Small intestine (tissue), 16 donors: ENCODE data around the gene GAL. TPM values are rescaled to one million over a fixed set of nuclear protein-coding genes. Genes with fewer than 3 reads are reported as not detected.
"Not testable (repeated sequence)": the region's sequence is repeated elsewhere in the genome, so short reads cannot be mapped to it uniquely, and the experiment has no call there.

ENCODE experiments used
- DNase-seq, 2 donors: peaks; one replicate each; pipeline versions ENCODE4 v3.0.0 to v3.0.0-alpha.2; 2013
- FAIRE-seq: peaks from 2 replicates; lab custom pipeline; 2012; peaks lifted over from hg19 to GRCh38; lab: Jason Lieb, UNC
- H3K27ac ChIP-seq, 3 donors: one replicate each; pipeline ENCODE4 v1.5.1; 2013; ENCODE audit warnings: low read length in 2 of 3, mild to moderate bottlenecking in 2 of 3, control low read depth in 1 of 3, inconsistent platforms in 1 of 3, low read depth in 1 of 3, moderate library complexity in 1 of 3
- H3K27me3 ChIP-seq, 3 donors: one replicate each; pipeline ENCODE4 v1.6.1; 2013; ENCODE audit warnings: low read length in 3 of 3, inconsistent platforms in 1 of 3; ENCODE audit not compliant: control insufficient read depth in 3 of 3, insufficient read depth in 3 of 3
- H3K36me3 ChIP-seq, 3 donors: one replicate each; pipeline ENCODE4 v1.6.1; 2013; ENCODE audit warnings: low read length in 3 of 3, inconsistent platforms in 1 of 3, low read depth in 1 of 3, mild to moderate bottlenecking in 1 of 3, moderate library complexity in 1 of 3; ENCODE audit not compliant: control insufficient read depth in 3 of 3, insufficient read depth in 2 of 3
- H3K4me1 ChIP-seq, 3 donors: one replicate each; pipeline ENCODE4 v1.6.1; 2013; ENCODE audit warnings: low read length in 2 of 3, inconsistent platforms in 1 of 3, low read depth in 1 of 3, mild to moderate bottlenecking in 1 of 3, moderate library complexity in 1 of 3; ENCODE audit not compliant: control insufficient read depth in 3 of 3, insufficient read depth in 2 of 3
- H3K4me3 ChIP-seq, 3 donors: one replicate each; pipeline ENCODE4 v1.5.1; 2013; ENCODE audit warnings: low read length in 3 of 3, control low read depth in 1 of 3, inconsistent platforms in 1 of 3, low read depth in 1 of 3, mild to moderate bottlenecking in 1 of 3, moderate library complexity in 1 of 3
- H3K9me3 ChIP-seq, 2 donors: one replicate each; pipeline ENCODE4 v1.6.1; 2013; ENCODE audit warnings: low read depth in 1 of 2, low read length in 1 of 2; ENCODE audit not compliant: control insufficient read depth in 2 of 2, insufficient read depth in 1 of 2
- WGBS, 3 donors: extraction: QIAGEN DNeasy Blood & Tissue Kit; methylation state at CpG; one replicate each; pipeline ENCODE4 v1.1.7; 2013; 5-methylcytosine and 5-hydroxymethylcytosine counted together
- long read RNA-seq, 10 donors: transcript quantifications; one replicate each; lab custom pipeline, GENCODE V29; 2026
- polyA plus RNA-seq, 4 donors: library from polyadenylated mRNA; stranded (reverse) in 3 of 4; unstranded in 1 of 4; fragments of 200-250 nt in 3 of 4; fragments of 120-200 nt in 1 of 4; gene quantifications; one replicate each; pipeline versions ENCODE4 v1.2.1 to v1.2.3, GENCODE V29; 2013
- donor health status: healthy with polysubstance abuse.
- donor health status: control.
- donor health status: control.
- donor health status: Bipolar disorder and iron deficiency.
- donor health status: healthy.

GAL gene
- 10 to 100 TPM in 1 of 4 donors, 1 to 10 TPM in 1, not detected in 2; 3.8 to 11.9 TPM for polyA plus RNA-seq
- long read RNA-seq, donor 1, transcript GAL-201 (6 exons, 818 nt), result major isoform, 14 of 19 reads
- long read RNA-seq, donor 1, partial matches to known transcripts, result 5 of 19 reads
- long read RNA-seq, donor 1, other reads (novel, unspliced or antisense), result 0 of 19 reads
- long read RNA-seq, donor 2, transcript GAL-201 (6 exons, 818 nt), result major isoform, 8 of 8 reads
- long read RNA-seq, donor 2, partial matches to known transcripts, result 0 of 8 reads
- long read RNA-seq, donor 2, other reads (novel, unspliced or antisense), result 0 of 8 reads
- long read RNA-seq, donor 3, transcript GAL-201 (6 exons, 818 nt), result major isoform, 13 of 13 reads
- long read RNA-seq, donor 3, partial matches to known transcripts, result 0 of 13 reads
- long read RNA-seq, donor 3, other reads (novel, unspliced or antisense), result 0 of 13 reads
- long read RNA-seq, donor 4, partial matches to known transcripts, result 0 of 1 reads
- long read RNA-seq, donor 4, other reads (novel, unspliced or antisense), result 0 of 1 reads
- long read RNA-seq, donor 5, partial matches to known transcripts, result 0 of 2 reads
- long read RNA-seq, donor 5, other reads (novel, unspliced or antisense), result 0 of 2 reads
- long read RNA-seq, donor 6, transcript GAL-201 (6 exons, 818 nt), result major isoform, 13 of 13 reads
- long read RNA-seq, donor 6, partial matches to known transcripts, result 0 of 13 reads
- long read RNA-seq, donor 6, other reads (novel, unspliced or antisense), result 0 of 13 reads
- long read RNA-seq, donor 7, result 0 reads
- long read RNA-seq, donor 8, result 0 reads
- long read RNA-seq, donor 9, partial matches to known transcripts, result 0 of 4 reads
- long read RNA-seq, donor 9, other reads (novel, unspliced or antisense), result 0 of 4 reads
- long read RNA-seq, donor 10, transcript GAL-201 (6 exons, 818 nt), result major isoform, 34 of 43 reads
- long read RNA-seq, donor 10, partial matches to known transcripts, result 9 of 43 reads
- long read RNA-seq, donor 10, other reads (novel, unspliced or antisense), result 0 of 43 reads

DNA sequence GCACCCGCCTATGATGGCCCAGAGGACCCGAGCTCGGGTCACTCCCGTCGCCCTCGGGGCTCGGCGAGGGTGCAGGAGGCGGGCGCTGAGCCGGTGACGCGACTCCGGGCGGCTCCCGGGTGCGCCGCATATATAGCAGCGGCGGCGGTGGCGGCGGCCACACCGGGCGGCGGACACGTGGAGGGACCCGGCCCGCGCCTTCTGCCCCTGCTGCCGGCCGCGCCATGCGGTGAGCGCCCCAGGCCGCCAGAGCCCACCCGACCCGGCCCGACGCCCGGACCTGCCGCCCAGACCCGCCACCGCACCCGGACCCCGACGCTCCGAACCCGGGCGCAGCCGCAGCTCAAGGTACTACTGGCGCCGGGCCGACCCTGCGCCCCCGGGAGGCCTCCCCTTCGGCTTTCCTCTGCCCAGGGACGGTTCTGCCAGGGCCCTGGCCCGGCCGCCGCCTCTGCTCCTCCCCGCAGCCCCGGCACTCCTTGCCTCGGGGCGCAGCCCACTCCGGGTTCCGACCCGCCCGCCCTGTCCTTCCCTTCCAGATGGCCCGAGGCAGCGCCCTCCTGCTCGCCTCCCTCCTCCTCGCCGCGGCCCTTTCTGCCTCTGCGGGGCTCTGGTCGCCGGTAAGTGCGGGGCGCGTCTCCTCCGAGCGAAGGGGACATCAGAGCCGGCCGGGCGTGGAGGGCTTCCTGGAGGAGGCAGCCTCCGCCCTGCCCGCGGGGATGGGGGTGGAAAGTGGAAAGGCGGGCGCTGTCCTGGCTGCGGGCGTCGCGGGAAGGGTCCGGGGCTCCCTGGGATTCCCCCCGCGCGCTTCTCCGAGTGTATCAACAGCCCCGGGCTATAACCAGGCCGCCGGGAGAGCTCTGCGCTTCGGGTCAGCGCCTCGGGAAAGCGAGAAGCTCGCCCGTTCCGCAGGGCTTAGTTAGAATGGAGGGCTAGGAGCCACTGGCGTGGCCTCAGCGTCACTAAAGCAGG lies at the start of gene GAL:
TSS of gene GAL (plus strand) at position 160 of the 972 bp plus-strand sequence. CDS start at position 540, 380 bp downstream.
- H3K9me3 ChIP-seq, result no peaks in the 10 kb centered on the region
- DNase-seq, result peak in 1 of 2 donors; percentile 56
- H3K4me1 ChIP-seq, result peaks cover 0 to 14% (median 0%) of the 10 kb centered on the region in 3 donors
- no peak within 1 kb of the TSS for H3K27ac ChIP-seq
- peak within 1 kb of the TSS in 2 of 3 donors; percentile 10 to 26 for H3K4me3 ChIP-seq
- FAIRE-seq, result no peak
- 5 to 12% (median 11%) methylated on average over 64 to 113 of the region's 113 CpGs for WGBS, 3 donors
- peaks cover 0 to 40% (median 30%) of the 10 kb centered on the region in 3 donors for H3K27me3 ChIP-seq
- H3K36me3 ChIP-seq, result no peaks in the 10 kb centered on the region

- DNase-seq, H3K9me3 ChIP-seq, FAIRE-seq, H3K4me1 ChIP-seq, H3K36me3 ChIP-seq, H3K27me3 ChIP-seq, H3K27ac ChIP-seq, H3K4me3 ChIP-seq: not testable (repeated sequence)
- WGBS, 3 donors, result 38 to 62% (median 43%) methylated on average over 7 of the region's 7 CpGs
Observed at GRCh38 chr11:68634606-68635005, 49.7 kb upstream of the GAL start.

DNA sequence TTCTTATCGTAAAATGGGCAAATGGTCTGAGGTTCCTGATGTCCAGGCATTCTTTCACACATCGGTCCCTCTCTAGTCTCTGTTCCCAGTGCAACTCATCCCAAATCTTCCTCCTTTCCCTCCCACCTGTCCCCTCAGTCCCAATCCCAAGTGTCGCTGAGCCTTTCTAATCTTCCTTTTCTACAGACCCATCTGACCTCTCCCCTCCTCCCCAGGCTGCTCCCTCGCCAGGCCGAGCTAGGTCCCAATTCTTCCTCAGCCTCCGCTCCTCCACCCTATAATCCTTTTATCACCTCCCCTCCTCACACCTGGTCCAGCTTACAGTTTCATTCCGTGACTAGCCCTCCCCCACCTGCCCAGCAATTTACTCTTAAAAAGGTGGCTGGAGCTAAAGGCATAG lies 49.2 kb upstream of the GAL start:
- not testable (repeated sequence) for H3K9me3 ChIP-seq, H3K36me3 ChIP-seq, H3K4me1 ChIP-seq, H3K27ac ChIP-seq, H3K4me3 ChIP-seq, DNase-seq, H3K27me3 ChIP-seq, FAIRE-seq
- WGBS, 3 donors, result 46 to 65% (median 53%) methylated on average over 6 of the region's 7 CpGs

DNA sequence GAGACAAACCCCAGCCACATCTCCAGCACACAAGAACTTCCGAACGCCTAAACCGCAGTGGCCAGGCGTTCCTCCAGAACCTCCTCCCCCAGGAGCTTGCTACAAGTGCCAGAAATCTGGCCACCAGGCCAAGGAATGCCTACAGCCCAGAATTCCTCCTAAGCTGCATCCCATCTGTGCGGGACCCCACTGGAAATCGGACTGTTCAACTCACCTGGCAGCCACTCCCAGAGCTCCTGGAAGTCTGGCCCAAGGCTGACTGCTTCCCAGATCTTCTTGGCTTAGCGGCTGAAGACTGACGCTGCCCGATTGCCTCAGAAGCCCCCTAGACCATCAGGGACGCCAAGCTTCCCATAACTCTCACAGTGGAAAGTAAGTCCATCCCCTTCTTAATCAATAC lies 48.5 kb upstream of the GAL start:
- H3K27me3 ChIP-seq, H3K9me3 ChIP-seq, H3K4me1 ChIP-seq, H3K4me3 ChIP-seq, H3K36me3 ChIP-seq, FAIRE-seq, DNase-seq, H3K27ac ChIP-seq: not testable (repeated sequence)
- 79 to 82% (median 81%) methylated on average over 6 to 10 of the region's 10 CpGs for WGBS, 3 donors

GRCh38 chr11:68639322-68639721 lies 45.0 kb upstream of the GAL start:
- 68 to 78% (median 72%) methylated on average over 3 of the region's 3 CpGs for WGBS, 3 donors
- DNase-seq, H3K36me3 ChIP-seq, H3K4me1 ChIP-seq, H3K27me3 ChIP-seq, H3K4me3 ChIP-seq, H3K27ac ChIP-seq, FAIRE-seq, H3K9me3 ChIP-seq: not testable (repeated sequence)

DNA sequence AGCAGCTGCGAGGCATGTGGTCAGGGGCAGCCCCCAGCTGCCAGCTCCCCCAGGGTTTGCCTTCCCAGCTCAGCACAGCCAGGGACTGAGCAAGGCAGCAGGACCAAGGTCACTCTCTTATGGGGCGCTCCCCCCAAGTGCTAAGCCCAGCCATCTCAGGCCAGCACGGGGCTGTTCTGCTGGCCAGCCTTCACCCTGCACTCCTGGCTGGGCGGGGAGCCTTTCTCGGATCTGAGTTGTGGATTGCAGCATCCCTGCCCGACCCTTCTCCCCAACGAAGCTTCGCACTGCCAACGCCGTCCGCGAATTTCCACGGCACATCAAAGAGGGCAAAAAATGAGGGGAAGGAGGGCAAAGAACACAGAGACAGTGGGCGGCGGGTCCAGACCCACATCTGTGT lies 42.5 kb upstream of the GAL start:
- no peaks in the 10 kb centered on the region for H3K36me3 ChIP-seq
- DNase-seq (no peak), FAIRE-seq (no peak)
- no peaks in the 10 kb centered on the region for H3K4me1 ChIP-seq
- WGBS, 3 donors, result 77 to 86% (median 77%) methylated on average over 15 of the region's 15 CpGs
- no peak overlapping the region for H3K27ac ChIP-seq
- H3K4me3 ChIP-seq, result no peak overlapping the region
- H3K9me3 ChIP-seq, result peaks cover 0 to 8% of the 10 kb centered on the region in 2 donors
- H3K27me3 ChIP-seq, result peaks cover 0 to 3% (median under 1%) of the 10 kb centered on the region in 3 donors

DNA sequence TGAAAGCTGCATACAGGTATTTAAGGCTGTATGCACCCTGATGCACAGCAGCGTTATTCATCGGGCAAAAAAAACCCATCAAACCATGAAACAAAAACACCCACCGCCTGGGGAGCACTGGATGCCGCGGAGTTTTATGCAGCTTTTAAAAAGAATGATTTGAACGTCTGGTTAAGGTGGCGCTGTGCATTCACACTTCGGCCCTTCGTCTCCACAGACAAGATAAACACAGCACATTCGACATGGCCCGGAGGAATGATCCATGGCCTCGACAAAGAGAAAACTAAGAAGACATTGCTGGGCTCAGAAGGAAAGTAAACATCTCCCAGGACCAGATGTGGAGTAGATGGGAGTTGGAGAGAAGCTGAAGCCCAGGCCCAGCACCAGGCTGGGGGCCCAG lies 40.8 kb upstream of the GAL start:
- WGBS, 3 donors, result 15 to 45% (median 33%) methylated on average over 12 of the region's 12 CpGs

More for the DNA sequence above, 40.8 kb upstream of the GAL start:
- peaks cover 2 to 19% of the 10 kb centered on the region in 2 donors for H3K9me3 ChIP-seq
- no peaks in the 10 kb centered on the region for H3K36me3 ChIP-seq
- FAIRE-seq (no peak), DNase-seq (peak in 1 of 2 donors; percentile 26)
- H3K27me3 ChIP-seq, result peaks cover 0 to 3% (median 2%) of the 10 kb centered on the region in 3 donors
- no peak overlapping the region for H3K27ac ChIP-seq
- H3K4me3 ChIP-seq, result no peak overlapping the region
- H3K4me1 ChIP-seq, result no peaks in the 10 kb centered on the region
